Kasumi-1 (cell line): Measurements from ENCODE around the gene FANK1.
"Not testable (repeated sequence)": the region's sequence is repeated elsewhere in the genome, so short reads cannot be mapped to it uniquely, and the experiment has no call there.

Source experiments
- DNase-seq, 2 experiments: peaks; one replicate each; lab custom pipeline; 2025; lab: John Stamatoyannopoulos, UW

FANK1 gene

GRCh38 chr10:125928928-125929585 lies 32.7 kb downstream of the FANK1 start:
- DNase-seq: no peak

GRCh38 chr10:125929618-125930017 lies 33.3 kb downstream of the FANK1 start:
- no peak for DNase-seq

DNA sequence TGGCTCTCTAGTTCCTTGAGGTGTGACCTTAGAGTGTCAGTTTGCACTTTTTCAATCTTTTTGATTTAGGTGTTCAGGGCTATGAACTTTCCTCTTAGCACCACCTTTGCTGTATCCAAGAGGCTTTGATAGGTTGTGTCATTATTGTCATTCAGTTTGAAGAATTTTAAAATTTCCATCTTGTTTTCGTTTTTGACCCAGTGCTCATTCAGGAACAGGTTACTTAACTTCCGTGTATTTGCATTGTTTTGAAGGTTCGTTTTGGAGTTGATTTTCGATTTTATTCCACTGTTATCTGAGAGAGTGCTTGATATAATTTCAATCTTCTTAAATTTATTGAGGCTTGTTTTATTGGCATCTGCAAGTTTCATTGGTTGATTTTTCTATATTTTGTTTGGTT lies 37.3 kb downstream of the FANK1 start:
- no peak for DNase-seq

GRCh38 chr10:125936331-125936730 lies 40.0 kb downstream of the FANK1 start:
- DNase-seq: no peak

GRCh38 chr10:125940515-125940914 lies 44.2 kb downstream of the FANK1 start:
- no peak for DNase-seq

- DNase-seq: no peak
Measured at GRCh38 chr10:125951290-125951689, 54.9 kb downstream of the FANK1 start.

DNA sequence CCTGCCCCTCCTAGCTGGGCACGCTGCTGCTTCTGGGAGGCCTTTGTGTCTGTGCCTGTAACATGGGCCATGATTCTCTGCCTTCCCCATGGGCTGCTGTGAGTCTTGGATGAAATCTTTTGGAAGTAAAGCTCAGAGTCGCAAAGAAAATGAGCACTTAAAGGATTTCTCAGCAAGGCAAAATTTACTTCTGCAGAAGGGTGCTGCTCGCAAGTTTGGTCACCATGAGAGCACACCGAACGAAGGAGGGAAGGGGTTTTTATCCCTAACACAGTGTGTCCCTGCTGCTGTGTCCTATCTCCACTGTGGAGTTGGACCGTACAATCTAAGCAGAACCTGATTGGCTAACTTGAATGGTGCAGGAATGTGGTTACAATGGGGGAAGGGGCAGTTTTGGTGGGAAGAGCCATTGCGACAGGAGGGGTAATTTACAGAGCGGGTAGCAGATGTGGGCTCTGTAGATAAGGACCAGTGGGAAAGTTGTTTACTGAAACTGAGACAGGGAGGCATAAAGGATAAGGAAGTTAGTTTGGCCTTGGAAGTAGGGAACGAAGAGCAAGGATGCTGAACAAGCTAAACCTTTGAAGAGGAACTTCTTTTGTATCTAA lies 57.5 kb downstream of the FANK1 start:
- DNase-seq: no peak

- DNase-seq: no peak
Measured at GRCh38 chr10:125955766-125956165, 59.4 kb downstream of the FANK1 start.

GRCh38 chr10:125961743-125962142 lies 65.4 kb downstream of the FANK1 start:
- no peak for DNase-seq

GRCh38 chr10:125962200-125962599 lies 65.8 kb downstream of the FANK1 start:
- no peak for DNase-seq

GRCh38 chr10:125964558-125964957 lies 68.2 kb downstream of the FANK1 start:
- DNase-seq: no peak

GRCh38 chr10:125967533-125967932 lies 71.2 kb downstream of the FANK1 start:
- no peak for DNase-seq

- not testable (repeated sequence) for DNase-seq
Measured at GRCh38 chr10:125970077-125970630, 73.8 kb downstream of the FANK1 start.

DNA sequence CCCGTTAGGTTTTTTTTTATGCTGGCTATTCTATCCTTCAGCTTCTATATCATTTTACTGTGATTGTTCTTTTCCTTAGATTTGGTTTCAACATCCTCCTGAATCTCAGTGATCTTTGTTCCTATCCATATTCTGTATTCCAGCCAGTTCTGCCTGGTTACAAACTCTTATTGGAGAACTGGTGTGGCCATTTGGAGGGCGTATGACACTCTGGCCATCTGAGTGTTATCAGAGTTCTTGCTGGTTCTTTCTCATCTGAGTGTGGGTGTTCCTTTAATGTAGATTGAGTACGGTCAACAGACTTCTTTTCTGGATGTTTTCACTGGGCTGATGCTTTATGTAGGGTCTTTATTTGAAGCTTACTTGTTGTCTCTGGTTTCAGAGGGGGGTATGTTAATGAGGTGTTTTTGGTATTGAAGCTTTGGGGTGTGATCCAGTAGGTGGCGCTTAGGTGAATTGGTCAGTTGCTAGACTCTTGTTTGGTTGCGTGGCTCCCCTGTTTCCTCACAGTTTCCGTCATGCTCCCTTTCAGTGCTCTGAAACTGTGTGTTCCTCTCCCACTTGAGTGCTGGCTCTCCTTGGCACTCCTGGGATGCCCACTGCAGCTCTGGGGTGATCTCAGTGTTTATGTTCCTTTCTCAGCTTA lies 80.7 kb downstream of the FANK1 start:
- peak; percentile 62 to 65 for DNase-seq

DNA sequence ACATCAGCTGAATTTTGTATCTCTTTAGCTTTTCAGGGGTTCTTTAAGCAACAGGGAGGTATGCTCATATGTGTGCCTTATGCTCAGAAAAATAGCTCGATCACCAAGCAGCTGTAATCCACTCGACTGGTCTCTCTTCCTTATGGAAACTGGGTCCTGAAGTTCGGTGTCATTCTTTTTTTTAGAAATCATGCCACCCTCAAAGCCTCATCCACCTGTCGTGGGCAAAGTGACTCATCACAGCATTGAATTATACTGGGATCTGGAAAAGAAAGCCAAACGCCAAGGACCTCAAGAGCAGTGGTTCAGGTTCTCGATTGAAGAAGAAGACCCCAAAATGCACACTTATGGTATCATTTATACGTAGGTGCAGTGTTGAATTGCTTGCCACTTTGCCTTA lies 83.6 kb downstream of the FANK1 start:
- no peak for DNase-seq

DNA sequence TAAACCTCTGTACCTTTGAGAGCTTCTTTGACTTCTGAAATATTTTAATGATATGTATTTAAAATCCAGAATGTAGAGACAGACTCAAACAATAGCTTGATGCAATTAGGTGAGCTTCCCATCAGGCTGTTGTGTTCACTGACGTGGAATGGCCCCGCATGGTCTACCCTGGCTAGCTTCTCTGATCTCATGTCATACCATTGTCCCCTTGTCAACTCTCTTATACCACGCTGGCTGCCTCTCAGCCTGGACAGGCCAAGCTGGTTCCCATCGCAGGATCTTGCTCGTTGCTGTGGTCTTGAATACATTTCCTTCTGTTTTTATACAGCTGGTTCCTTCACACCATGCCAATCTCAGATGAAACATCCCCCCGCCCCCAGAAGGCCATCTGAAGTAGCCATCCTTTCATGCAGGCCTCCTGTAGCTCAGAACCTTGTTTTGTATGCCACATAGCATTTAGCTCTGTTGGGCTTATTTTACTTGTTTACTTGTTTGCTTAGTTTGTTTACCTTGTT lies 84.2 kb downstream of the FANK1 start:
- no peak for DNase-seq

DNA sequence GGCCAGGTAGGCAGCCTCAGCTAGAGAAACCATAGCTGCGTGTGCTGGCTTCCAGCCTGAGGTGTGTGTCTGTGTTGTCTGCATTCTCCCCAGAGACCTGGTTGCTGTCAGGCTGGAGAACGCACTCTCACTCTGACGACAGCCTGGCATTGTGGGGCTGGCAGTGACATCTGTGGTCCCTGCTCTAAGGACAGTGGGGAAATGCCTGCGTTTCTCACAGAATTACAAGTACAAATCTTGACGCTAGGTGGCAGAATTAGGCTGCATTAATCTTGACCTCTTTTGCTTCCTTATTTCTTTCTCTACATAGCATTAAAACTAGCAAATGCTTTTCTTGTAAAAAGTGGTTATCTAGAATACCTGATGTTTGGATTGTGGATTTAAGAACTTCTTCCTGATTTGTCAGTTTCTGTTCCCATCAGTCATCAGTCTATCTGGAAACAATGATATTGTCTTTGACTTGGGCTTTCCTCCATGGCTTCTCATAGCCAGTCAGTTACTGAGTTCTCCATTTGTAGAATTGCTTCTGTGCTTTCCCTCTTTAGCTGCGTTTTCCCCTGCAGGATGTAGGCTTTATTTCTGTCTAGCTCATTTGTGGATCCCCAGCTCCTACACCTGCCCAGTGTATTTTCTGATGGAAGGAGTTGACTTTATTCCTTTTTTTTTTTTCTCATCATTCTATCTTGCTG lies 86.0 kb downstream of the FANK1 start:
- DNase-seq: peak; percentile 91 to 97

- DNase-seq: no peak
Measured at GRCh38 chr10:125983161-125983560, 86.8 kb downstream of the FANK1 start.

DNA sequence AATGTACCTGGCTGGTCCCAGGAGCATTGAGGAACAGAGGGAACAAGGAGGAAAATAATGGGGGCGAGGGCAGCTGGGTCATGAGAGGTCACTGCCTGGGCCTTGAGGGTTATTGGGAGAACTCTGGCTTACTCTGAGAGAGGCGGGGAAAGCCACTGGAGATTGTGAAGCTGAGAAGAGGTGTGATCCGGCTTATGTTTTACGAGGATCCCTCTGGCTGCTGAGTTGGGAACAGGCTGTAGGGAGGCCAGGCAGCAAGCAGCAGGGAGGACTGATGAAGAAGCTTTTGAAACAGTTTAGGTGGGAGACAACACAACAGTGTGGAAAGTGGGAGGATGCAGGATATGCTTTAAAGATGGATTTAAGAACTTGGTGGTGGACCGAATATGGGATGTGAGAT lies 87.3 kb downstream of the FANK1 start:
- no peak for DNase-seq

GRCh38 chr10:125984346-125984745 lies 88.0 kb downstream of the FANK1 start:
- DNase-seq: no peak

GRCh38 chr10:125984865-125985495 lies 88.6 kb downstream of the FANK1 start:
- DNase-seq: no peak
